ENCODE measurements around the gene IL18RAP. TPM values are rescaled to one million over a fixed set of nuclear protein-coding genes. Genes with fewer than 3 reads are reported as not detected.

IL18RAP gene
- total RNA-seq, 1 experiment from 2014 or later = 0.06 TPM

DNA sequence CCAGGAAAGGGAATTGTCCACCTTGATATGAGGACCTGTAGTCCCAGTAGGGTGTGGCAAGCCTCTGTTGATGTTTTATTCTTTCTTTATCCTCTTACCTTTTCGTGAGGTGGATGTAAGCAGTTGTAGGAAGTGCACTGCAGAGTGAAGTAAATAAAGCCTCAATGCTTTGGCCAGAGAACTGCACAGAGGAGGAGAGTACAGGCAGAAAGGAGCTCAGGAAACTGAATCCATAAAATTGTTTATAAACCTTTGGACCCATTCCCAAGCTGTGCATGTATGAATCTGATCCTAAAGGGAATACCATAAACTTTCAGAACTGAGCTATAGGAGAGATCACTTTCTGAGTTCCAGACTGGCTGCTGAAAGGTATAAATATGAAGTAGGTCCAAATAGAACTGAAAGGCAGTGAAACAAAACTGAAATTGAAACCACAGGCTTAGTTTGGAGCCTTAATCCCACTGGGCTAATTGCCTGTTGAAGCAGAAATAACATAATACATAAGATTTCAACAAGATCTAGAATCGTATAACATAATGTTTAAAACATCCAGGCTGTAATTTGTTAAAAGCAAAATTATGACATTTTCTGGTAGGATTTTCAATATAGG, 32.2 kb downstream of the IL18RAP start:
- DNase-seq (ENCODE audit: low spot score) = no peak

DNA sequence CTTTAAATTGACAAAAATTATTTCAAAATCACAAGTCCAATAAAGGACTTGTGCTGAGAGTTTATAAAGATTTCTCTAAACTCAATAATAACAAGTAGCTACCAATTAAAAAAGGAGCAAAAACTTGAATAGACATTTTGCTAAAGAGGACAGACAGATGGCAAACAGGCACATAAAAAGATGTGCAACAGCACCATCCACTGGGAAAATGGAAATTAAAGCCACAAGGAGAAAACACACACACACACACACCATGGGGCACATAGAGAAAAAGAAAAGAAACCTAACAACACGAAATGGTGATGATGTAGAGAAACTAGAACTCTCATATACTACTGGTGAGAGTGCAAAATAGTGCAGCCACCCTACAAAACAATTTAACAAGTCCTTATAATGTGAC, 37.5 kb downstream of the IL18RAP start:
- no peak for DNase-seq (ENCODE audit: low spot score)

DNA sequence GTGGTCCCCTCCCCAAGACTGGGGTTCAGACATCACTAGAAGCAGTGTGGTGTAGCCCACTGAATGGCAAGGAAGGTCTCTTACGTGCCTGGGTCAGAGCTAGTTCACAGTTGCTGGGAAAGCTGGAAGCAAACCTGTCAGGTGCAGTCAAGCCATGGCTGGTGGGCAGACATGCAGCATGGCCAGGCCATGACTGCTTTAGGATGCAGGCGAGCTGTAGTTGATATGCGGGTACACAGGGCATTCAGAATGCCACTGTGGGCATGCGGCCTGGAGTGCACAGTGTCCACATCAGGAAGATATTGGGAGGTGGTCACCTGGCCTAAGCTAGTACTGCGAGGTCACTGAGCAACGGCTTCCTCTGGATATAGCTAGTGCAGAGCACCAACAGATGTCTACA, 38.2 kb downstream of the IL18RAP start:
- DNase-seq (ENCODE audit: low spot score) = no peak

DNA sequence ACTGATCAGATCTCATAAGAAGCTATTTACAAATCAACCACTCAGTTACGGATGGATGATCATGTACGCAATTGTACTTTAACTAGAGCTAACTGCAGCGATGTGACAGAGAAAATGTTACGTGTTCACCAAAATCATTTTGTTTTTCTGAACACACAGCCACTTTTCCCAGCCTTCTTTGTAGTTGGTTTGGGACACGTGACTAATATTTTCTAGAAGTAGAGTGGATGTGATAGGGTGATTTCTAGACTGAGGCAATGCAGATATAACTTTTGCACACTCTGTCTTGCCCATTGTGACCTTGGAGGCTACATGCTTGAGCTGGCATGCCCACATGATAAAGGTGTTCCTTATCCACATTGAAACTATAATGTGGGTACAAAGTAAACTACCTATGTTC, 40.2 kb downstream of the IL18RAP start:
- no peak for DNase-seq (ENCODE audit: low spot score)

DNA sequence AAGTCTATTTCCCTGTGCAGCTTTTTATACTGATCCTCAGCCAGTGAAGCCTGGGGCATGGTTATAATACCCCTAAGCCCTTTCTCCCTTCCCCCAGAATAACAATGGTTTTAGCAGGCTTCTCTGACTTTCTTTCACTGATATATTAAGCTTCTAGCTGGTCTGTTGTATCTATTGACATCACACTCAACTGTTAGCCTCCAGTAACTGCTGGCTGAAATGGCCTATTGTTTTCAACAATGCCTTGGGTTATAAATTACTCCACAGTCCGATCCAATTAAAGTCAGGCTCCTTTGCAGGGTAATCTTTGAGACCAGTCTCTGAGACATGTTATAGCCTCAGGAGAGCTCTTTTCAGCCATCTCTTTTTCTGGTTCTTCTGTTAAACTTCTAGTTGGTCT, 47.2 kb downstream of the IL18RAP start:
- DNase-seq (ENCODE audit: low spot score) = no peak

DNA sequence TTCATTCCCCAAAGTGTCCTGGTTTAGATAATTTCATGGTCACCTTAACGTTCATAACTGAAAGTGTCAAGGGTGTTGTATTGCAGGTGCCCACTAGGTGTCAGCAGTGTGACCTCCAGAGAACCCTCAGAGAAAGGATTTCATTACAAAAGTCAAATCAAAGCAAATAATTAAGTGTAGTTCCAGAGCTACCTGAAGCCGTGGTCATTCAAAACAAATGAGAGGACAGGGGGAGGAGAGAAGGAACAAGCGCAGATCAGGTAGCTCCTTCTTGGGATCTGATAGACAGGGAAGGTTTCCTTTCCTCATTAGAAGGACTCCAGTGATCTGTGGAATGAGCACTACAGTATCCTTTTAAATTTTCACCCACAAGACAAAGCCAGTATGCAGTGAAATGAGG, 50.1 kb downstream of the IL18RAP start, which contains the start of gene SLC9A4:
SLC9A4 (plus strand) TSS at position 207 of the 400 bp plus-strand sequence. CDS start 534 bp downstream, outside the sequence.
- peak; percentile 21 for DNase-seq (ENCODE audit: low spot score)

DNA sequence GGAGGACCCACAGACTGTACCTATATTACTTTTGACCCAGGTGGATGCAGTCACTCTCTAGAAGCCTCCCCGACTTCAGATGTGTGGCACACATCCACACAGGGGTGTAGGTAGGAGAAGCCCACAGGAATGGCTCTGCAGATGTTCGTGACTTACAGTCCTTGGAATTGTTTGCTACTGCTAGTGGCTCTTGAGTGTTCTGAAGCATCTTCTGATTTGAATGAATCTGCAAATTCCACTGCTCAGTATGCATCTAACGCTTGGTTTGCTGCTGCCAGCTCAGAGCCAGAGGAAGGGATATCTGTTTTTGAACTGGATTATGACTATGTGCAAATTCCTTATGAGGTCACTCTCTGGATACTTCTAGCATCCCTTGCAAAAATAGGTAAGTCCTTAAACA, 50.7 kb downstream of the IL18RAP start:
- DNase-seq (ENCODE audit: low spot score) = no peak

DNA sequence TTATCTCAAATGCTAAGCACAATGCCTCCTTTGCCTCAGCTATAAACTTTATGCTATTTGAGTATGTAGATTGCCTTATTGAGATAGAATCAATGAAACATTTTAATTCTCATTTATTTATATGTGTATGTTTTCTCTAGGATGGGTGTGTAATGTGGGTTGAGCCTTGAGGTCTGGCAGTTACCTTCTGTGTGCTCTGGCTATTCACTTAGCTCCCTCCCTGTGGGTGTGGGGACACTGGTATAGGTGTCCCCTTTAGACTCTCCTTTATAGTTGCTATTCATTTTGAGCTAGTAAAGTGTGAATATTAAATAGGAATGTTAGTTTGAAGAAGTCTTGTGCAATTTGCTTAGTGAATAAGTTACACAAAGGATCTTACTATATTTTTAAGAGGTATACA, 51.8 kb downstream of the IL18RAP start:
- DNase-seq (ENCODE audit: low spot score) = no peak

DNA sequence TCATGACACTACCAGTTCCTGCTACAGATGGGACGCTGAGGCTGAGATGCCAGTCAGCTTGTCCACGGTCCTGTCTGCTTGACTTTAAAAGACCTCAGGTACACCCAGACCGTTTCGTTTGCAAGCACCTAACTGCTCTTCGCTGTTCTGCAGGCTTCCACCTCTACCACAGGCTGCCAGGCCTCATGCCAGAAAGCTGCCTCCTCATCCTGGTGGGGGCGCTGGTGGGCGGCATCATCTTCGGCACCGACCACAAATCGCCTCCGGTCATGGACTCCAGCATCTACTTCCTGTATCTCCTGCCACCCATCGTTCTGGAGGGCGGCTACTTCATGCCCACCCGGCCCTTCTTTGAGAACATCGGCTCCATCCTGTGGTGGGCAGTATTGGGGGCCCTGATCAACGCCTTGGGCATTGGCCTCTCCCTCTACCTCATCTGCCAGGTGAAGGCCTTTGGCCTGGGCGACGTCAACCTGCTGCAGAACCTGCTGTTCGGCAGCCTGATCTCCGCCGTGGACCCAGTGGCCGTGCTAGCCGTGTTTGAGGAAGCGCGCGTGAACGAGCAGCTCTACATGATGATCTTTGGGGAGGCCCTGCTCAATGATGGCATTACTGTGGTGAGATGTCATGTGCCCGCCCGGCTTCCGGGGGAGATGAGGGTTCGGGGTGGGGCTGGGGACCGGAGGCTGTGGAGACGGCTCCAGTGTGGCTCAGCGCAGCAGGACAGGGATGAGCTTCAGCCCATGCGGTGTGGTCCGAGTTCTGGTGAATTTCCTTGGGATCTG, 55.9 kb downstream of the IL18RAP start:
- DNase-seq (ENCODE audit: low spot score) = no peak

DNA sequence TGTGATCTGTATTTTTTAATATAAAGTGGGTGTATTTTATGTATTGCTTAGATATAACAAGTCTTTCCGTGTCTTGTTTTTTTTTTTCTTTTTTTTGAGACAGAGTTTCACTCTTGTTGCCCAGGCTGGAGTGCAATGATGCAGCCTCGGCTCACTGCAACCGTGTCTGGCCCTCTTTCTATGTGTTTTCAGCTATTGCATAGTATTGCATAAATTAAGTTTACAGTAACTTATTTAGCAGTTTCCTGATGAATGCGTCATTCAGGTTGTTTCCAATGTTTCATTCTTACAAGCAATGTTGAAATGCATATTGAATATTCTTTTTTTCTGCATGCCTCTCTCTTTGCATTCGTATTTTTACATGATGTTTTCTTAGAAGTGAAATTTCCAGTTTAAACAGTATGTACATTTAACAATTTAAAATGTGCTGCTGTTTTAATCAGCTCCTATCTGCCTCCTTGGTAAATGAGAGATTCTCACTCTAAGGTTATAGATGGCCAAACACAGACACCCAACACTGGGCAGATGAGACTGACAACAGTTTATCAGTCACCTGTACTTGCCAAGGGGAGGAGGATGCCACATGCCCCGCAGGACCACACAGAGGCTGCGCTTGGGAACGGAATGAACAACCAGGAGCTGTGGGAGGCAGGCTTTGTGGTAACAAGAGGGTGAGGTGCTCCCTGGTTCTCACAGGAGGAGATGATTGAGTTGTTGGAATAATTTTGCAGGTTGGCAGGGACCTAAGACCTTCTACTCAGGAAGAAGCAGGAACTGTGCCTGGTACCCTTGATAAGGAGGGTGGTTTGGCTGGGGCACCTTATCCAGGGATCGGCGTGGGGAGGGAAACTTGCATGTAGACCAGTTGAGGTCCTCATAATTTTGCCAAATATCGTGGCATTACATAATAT, 57.6 kb downstream of the IL18RAP start:
- no peak for DNase-seq (ENCODE audit: low spot score)

DNA sequence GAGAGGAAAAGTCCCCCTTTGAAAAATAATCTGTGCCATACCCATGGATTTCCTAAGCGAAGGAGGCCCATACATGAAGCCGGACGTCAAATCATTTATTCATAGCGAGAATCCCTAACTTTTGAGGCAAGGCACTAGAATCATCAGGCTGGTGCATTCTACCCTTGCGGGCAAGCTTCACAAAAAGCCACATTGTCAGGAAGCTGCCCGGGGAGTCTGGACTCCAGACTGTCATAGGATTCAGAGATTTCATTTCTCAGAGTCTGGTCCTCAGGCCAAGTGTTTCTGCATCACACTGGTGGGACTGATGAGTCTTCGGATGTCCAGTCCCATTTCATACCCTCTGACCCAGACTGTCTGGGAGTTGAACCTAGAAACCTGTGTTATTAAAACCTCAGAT, 59.0 kb downstream of the IL18RAP start:
- DNase-seq (ENCODE audit: low spot score) = no peak

DNA sequence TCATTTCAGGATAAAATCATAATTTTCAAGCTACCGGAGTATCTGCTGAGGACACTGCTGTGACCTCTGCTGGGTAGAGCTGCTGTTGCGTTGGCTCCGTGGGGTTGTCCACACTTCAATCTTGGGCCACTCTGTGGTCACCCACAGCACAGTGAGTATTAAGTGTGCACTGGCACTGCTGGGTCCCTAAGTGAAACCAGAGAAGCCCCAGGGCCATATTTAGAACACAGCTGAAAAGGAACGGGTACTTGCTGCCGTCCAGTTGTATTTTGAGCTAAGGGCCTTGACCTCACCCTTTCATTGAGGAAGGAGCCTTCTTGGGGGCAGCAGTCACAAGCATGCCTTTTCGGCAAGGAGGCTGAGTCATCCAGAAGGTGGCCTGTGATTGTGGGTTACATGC, 60.1 kb downstream of the IL18RAP start:
- no peak for DNase-seq (ENCODE audit: low spot score)

DNA sequence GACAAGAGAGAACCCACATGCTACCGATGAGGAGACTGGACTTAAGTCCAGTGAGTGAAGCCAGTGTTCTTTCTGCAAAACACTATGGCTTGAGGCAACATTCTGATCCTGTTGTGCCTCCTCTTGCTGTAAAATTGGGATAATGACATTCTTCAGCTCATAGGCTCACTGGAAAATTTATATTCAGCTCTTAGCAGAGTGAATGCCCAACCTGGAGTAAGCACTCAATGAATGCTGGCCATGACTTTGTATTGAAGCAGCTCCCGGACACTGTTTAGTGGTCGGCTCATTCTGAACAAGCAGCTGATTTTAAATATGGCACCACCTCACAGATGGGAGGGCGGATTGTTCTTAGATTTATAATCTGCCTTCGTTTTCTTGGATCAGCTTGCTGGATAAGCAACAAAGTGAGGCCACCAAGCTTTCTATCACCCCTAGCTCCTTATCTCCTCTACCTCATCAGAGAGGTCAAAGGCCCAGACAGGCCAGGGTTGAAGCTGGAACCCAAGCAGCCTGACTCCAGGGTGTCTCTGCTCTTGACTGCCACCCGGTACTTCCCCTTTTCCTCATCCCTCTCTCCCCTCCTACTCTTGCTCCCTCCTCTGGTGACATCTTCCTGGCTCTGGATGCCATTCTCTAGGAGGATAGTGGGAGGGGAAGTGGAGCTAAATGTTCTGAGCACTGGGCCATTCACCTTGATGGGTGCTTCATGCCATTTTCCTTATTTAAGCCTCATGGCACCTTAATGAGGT, 61.5 kb downstream of the IL18RAP start:
- no peak for DNase-seq (ENCODE audit: low spot score)

DNA sequence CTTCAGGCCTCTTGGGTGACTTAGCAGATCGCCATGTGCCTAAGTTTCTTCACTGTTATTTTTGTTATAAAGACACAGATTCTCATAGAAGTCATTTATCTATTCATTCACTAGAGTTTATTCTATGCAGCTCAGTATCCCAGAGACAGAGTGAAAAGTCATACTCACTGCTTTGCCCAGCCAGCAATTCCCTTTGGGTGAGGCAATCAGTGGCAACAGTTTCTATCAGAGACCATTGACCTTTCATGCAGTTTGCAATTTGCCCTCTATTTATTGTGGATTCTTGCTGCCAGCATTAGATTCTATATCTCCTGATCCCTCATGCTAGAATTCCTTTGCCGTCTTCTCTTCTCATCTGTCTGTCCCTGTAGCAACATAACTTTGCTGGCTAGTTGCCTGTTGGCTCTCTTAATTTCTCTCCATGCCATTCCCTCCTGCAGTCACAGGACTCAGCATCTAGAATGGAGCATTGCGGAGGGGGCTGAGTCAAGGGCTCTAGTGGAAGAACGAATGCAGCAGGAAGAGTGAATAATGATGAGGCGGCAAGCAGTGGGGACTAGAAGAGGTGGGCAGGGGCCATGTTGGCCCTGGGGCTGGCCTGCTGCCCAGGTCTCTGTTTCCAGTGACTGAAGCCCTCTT, 62.3 kb downstream of the IL18RAP start:
- no peak for DNase-seq (ENCODE audit: low spot score)

DNA sequence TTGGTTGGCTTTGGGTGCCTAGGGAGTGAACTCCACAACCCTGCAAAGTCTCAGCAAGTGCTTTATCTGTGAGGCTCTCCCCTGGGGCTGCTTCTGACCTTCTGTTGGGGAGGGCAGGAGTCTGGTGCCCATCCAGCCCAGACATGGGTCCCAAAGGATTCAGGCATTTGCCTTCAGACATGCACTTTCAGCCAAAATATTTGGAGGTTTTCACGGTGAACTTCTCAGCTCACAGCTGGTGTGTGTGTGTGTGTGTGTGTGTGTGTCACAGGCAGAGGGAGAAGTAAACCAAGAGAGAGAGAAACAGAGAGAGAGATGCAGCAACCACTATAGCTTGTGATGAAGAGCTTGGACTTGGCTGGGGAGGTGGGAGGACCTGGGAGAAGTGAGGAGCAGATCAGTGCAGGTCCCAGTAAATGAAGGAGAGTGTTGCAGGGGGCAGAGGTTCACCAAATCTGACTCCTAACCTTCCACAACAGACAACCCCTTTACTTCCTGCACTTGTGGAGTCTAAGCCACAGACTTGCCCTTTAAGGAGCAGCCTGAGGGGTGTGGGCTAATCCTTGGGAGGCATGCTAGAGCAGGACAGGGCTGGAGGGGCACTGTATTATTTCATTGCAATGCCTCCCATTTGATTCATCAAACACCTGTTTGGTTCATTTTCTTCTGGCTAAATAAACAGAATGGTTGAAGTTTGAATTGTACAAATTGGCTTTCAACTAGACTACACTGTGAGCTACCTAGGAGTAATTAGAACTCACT, 64.2 kb downstream of the IL18RAP start:
- no peak for DNase-seq (ENCODE audit: low spot score)

DNA sequence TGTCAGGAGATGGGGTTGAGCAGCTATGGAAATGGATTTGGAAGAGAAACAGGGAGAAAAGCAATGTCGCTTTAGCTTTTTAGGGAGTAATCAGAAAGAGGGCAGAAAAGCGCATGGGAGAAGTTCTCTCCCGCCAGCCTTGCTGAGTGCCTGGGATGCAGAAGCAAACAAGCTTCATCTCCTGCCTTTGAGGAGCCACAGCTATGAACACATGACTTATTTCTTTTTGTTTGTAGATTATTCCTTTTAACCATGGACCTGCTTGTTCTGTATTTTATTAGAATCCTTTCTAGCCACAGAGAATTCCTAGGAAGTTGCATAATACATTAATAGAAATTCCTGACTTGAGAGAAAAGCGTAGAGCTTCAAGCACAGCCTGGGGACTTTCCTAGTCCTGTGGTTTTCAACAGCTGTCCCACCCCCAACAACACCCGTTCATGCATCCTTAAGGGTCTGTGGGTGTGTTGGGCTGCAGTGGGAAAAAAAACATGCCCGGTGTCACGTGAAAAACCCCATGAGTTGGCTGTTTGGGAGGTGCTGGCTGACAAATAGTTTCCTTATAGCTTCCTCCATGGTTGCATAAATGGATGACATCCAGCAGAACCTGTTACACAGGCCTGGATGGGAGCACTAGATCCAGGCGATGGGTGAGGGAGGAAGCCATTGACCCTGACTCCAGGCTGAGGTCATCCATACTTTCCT, 65.0 kb downstream of the IL18RAP start:
- DNase-seq (ENCODE audit: low spot score) = peak; percentile 70

DNA sequence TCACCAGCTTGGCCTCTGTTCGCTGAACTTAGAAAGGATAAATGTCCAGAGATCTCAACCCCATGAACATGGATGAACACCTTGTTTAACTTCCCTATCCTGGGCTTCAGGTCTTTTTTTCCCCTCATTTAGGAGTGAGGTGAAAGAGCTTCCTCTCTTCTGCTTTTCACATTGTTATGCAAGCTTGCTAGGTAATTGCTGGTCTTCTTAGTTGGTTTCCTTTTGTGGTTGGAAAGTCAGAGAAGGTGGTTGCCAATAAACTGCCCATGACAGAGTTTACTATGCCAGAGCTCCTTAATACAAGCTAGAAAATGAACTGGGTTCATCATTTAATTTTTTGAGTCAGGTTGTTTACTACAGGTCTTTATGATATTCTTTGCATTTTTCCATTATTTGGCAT, 66.7 kb downstream of the IL18RAP start:
- no peak for DNase-seq (ENCODE audit: low spot score)

DNA sequence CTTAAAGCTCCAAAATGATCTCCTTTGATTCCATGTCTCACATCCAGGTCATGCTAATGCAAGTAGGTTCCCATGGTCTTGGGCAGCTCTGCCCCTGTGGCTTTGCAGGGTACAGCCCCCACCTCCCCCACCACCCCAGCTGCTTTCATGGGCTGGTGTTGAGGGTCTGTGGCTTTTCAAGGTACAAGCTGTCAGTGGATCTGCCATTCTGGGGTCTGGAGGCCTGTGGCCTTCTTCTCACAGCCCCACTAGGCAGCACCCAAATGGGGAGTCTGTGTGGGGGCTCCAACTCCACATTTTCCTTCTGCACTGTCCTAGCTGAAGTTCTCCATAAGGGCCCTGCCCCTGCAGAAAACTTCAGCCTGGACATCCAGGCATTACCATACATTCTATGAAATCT, 69.0 kb downstream of the IL18RAP start:
- DNase-seq (ENCODE audit: low spot score) = no peak

DNA sequence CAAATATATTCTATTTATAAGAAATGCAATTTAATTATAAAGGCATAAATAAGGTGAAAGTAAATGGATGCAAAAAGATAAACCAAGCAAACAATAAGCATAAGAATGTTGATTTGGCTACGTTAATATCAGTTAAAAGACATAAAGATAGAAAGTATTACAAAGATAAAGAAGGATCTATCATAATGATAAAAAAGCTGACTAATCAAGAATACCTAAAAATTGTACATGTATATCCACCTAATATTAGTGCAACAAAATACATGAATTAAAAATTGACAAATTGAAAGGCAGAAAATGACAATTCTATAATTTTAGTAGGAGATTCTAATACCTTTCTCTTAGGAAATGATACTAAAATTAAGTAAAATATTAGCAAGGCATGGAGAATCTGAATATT, 71.6 kb downstream of the IL18RAP start:
- DNase-seq (ENCODE audit: low spot score) = no peak

DNA sequence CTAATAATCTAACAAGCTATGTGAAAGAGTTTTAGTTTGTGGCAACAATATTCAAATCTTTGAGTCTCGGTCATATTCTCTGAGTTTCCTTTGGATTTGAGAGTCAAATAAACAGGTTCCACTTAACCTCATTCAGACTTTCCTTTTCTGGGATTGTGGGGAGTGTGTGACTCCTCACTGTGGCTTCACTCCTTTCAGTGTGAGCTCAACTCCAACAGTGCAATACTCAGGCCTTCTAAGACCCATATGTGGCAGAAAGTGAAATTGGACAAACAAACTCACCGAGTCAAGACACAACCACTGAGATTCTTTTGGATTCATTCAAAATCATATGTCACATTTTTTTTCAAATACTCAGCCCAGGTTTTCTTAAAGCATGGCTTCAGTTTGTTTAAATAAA, 75.5 kb downstream of the IL18RAP start:
- DNase-seq (ENCODE audit: low spot score) = no peak

Measured in H4 (cell line).